ENCODE measurements around the gene CIT. TPM values are rescaled to one million over a fixed set of nuclear protein-coding genes. Genes with fewer than 3 reads are reported as not detected.

Gene CIT
- total RNA-seq, 2 experiments from 2014 or later = 1.3 to 1.9 TPM

DNA sequence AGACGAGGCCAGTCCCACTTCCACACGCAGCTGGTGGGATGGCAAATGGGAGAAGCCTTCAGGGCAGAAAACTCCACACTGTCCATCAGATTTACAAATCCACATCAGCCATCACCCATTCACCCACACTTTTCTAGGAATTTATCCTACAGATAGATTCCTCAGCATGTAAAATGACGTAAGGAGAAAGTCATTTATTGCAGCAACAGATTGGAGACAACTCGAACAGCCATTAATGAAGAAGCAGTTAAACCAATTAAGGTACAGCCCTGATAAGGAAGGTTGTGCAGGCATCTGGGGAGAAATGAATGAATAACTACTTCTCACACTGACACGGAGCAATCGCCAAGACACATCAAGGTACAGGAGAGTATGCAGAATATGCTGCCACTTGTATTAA lies 183.0 kb downstream of the CIT start:
- H3K4me3 ChIP-seq (ENCODE audit: low read length) = no peak overlapping the region
- H3K36me3 ChIP-seq (ENCODE audit: insufficient read depth, low read length) = no peaks in the 10 kb centered on the region
- no peak overlapping the region for H3K27ac ChIP-seq (ENCODE audit: low read depth in 1 of 2, low read length in 2 of 2)
- Mint-ChIP-seq H3K27me3 (no peaks in the 10 kb centered on the region), H3K9me3 (no peaks in the 10 kb centered on the region), H3K4me3 (no peak overlapping the region), H3K27ac (no peak overlapping the region), H3K36me3 (ENCODE audit: low read depth) (no peaks in the 10 kb centered on the region), H3K4me1 (ENCODE audit: low read depth) (no peaks in the 10 kb centered on the region)
- no peak for ATAC-seq (ENCODE audit: poor library complexity)
- no peaks in the 10 kb centered on the region for H3K9me3 ChIP-seq (ENCODE audit: control insufficient read depth in 1 of 2, insufficient read depth in 1 of 2, low read length in 2 of 2)
- TF ChIP-seq, protein P1, sequence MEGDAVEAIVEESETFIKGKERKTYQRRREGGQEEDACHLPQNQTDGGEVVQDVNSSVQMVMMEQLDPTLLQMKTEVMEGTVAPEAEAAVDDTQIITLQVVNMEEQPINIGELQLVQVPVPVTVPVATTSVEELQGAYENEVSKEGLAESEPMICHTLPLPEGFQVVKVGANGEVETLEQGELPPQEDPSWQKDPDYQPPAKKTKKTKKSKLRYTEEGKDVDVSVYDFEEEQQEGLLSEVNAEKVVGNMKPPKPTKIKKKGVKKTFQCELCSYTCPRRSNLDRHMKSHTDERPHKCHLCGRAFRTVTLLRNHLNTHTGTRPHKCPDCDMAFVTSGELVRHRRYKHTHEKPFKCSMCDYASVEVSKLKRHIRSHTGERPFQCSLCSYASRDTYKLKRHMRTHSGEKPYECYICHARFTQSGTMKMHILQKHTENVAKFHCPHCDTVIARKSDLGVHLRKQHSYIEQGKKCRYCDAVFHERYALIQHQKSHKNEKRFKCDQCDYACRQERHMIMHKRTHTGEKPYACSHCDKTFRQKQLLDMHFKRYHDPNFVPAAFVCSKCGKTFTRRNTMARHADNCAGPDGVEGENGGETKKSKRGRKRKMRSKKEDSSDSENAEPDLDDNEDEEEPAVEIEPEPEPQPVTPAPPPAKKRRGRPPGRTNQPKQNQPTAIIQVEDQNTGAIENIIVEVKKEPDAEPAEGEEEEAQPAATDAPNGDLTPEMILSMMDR (IDR thresholded peaks at IDR 0.05) = no peak
- CTCF ChIA-PET = no interaction called here
- intact Hi-C loops (cut with DNase I, micrococcal nuclease) = loop anchor here in 1 of 2 experiments (10.0 kb wide), 1 partner anchor 211 kb away; no protein-coding TSS in a partner anchor
- no peaks in the 10 kb centered on the region for H3K27me3 ChIP-seq (ENCODE audit: control insufficient read depth in 1 of 2, insufficient read depth in 2 of 2, low read length in 2 of 2)
- H3K4me1 ChIP-seq (ENCODE audit: insufficient read depth, low read length) = no peaks in the 10 kb centered on the region
- no peak for DNase-seq
- POLR2A ChIA-PET = no interaction called here

GRCh38 chr12:119693511-119693910 lies 183.6 kb downstream of the CIT start:
- Histone ChIP-seq H3K9me3 (ENCODE audit: control insufficient read depth in 1 of 2, insufficient read depth in 1 of 2, low read length in 2 of 2) (no peaks in the 10 kb centered on the region), H3K4me1 (ENCODE audit: insufficient read depth, low read length) (no peaks in the 10 kb centered on the region), H3K27ac (ENCODE audit: low read depth in 1 of 2, low read length in 2 of 2) (no peak overlapping the region), H3K36me3 (ENCODE audit: insufficient read depth, low read length) (no peaks in the 10 kb centered on the region), H3K4me3 (ENCODE audit: low read length) (no peak overlapping the region), H3K27me3 (ENCODE audit: control insufficient read depth in 1 of 2, insufficient read depth in 2 of 2, low read length in 2 of 2) (no peaks in the 10 kb centered on the region)
- DNase-seq (no peak), ATAC-seq (ENCODE audit: poor library complexity) (no peak)
- no peaks in the 10 kb centered on the region for H3K4me1 Mint-ChIP-seq (ENCODE audit: low read depth)
- ChIA-PET POLR2A (no interaction called here), CTCF (no interaction called here)
- no peak overlapping the region for H3K4me3 Mint-ChIP-seq
- no peaks in the 10 kb centered on the region for H3K9me3 Mint-ChIP-seq
- intact Hi-C loops (cut with DNase I, micrococcal nuclease) = loop anchor here in 1 of 2 experiments (10.0 kb wide), 1 partner anchor 211 kb away; no protein-coding TSS in a partner anchor
- no peaks in the 10 kb centered on the region for H3K27me3 Mint-ChIP-seq
- H3K27ac Mint-ChIP-seq = no peak overlapping the region
- TF ChIP-seq, protein P1 (IDR thresholded peaks at IDR 0.05) = no peak
- no peaks in the 10 kb centered on the region for H3K36me3 Mint-ChIP-seq (ENCODE audit: low read depth)

DNA sequence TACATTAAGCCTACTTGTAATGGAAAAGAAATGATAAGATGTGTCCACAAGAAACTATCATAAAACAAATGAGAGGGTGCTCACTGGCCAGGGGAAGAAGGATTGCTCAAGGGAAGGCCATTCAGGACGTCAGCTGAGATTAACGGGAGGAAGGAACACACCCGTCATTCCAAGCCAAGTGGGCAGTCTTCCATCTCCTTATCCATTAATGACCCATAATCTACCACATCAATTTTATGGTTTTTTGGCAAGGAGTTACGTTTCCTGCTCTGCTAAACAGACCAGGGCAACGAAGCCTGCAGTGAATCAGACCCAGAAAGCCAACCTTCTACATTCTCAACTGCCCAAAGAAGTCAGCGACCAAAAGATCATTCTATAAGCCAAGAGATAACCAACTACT lies 184.1 kb downstream of the CIT start:
- no peak overlapping the region for H3K4me3 Mint-ChIP-seq
- H3K9me3 ChIP-seq (ENCODE audit: control insufficient read depth in 1 of 2, insufficient read depth in 1 of 2, low read length in 2 of 2) = no peaks in the 10 kb centered on the region
- no peaks in the 10 kb centered on the region for H3K27me3 ChIP-seq (ENCODE audit: control insufficient read depth in 1 of 2, insufficient read depth in 2 of 2, low read length in 2 of 2)
- no peaks in the 10 kb centered on the region for H3K9me3 Mint-ChIP-seq
- no peak for ATAC-seq (ENCODE audit: poor library complexity)
- no peak overlapping the region for H3K27ac Mint-ChIP-seq
- no peaks in the 10 kb centered on the region for H3K4me1 Mint-ChIP-seq (ENCODE audit: low read depth)
- H3K4me3 ChIP-seq (ENCODE audit: low read length) = no peak overlapping the region
- no peaks in the 10 kb centered on the region for H3K36me3 Mint-ChIP-seq (ENCODE audit: low read depth)
- no peaks in the 10 kb centered on the region for H3K36me3 ChIP-seq (ENCODE audit: insufficient read depth, low read length)
- no peak overlapping the region for H3K27ac ChIP-seq (ENCODE audit: low read depth in 1 of 2, low read length in 2 of 2)
- intact Hi-C loops (cut with DNase I, micrococcal nuclease) = loop anchor here in 1 of 2 experiments (10.0 kb wide), 1 partner anchor 212 kb away; no protein-coding TSS in a partner anchor
- TF ChIP-seq, protein P1 (IDR thresholded peaks at IDR 0.05) = no peak
- CTCF ChIA-PET = no interaction called here
- no peaks in the 10 kb centered on the region for H3K27me3 Mint-ChIP-seq
- H3K4me1 ChIP-seq (ENCODE audit: insufficient read depth, low read length) = no peaks in the 10 kb centered on the region
- DNase-seq = no peak
- POLR2A ChIA-PET = no interaction called here

Data from CD4-positive, alpha-beta T cell (primary cell).